HepG2 (cell line): ENCODE measurements around the gene TUT7. TPM values are rescaled to one million over a fixed set of nuclear protein-coding genes. Genes with fewer than 3 reads are reported as not detected.

ENCODE experiments used
- AHDC1 ChIP-seq: sonication (generic); formaldehyde crosslinking; IDR thresholded peaks from 2 replicates; pipeline ENCODE4 v1.5.1; 2020; ENCODE audit warnings: mild to moderate bottlenecking, missing genetic modification reagents, borderline replicate concordance
- GRHL1 ChIP-seq: sonication (generic); formaldehyde crosslinking; conservative IDR thresholded peaks from 2 replicates; pipeline ENCODE4 v1.8.0; 2022; ENCODE audit warnings: missing genetic modification reagents
- SRY ChIP-seq: sonication (generic); formaldehyde crosslinking; IDR thresholded peaks from 2 replicates; pipeline ENCODE4 v1.8.0; 2022; ENCODE audit warnings: mild to moderate bottlenecking, missing genetic modification reagents
- ZNF503 ChIP-seq: sonication (generic); formaldehyde crosslinking; IDR thresholded peaks from 2 replicates; pipeline ENCODE4 v1.4.0; 2020; ENCODE audit warnings: missing genetic modification reagents
- polyA plus RNA-seq, 8 experiments: library from polyadenylated mRNA; depleted of rRNA in 3 of 8; stranded (reverse) in 7 of 8; unstranded in 1 of 8; fragments of >200 nt; fragmentation: Illumina TruSeq in 4 of 8; extraction: Trizol in 4 of 8; gene quantifications; 2 replicates each; pipeline versions ENCODE4 v1.2.1 to v1.2.3, GENCODE V29; 2011 to 2016; ENCODE audit warnings: low read depth in 4 of 8, missing spikeins in 1 of 8, mixed read lengths in 1 of 8; ENCODE audit not compliant: insufficient read depth in 1 of 8
- total RNA-seq, 5 experiments: library from RNA; depleted of rRNA; stranded (reverse); fragments of >200 nt; fragmentation: Illumina TruSeq; extraction: Trizol; gene quantifications; 2 replicates each; pipeline ENCODE4 v1.2.3, GENCODE V29; 2016; ENCODE audit warnings: low read depth in 1 of 5
- TF ChIP-seq, protein P1 (sequence below): sonication (generic); formaldehyde crosslinking; IDR thresholded peaks from 2 replicates; pipeline ENCODE4 v1.4.0; 2020; ENCODE audit warnings: mild to moderate bottlenecking, missing genetic modification reagents

TUT7 gene
- total and polyA plus RNA-seq, 2 of the 13 experiments (the other 11 are each of a cell fraction or from before 2014, with no cell fraction given): 12.0 to 19.4 TPM

- TF ChIP-seq, protein P1, sequence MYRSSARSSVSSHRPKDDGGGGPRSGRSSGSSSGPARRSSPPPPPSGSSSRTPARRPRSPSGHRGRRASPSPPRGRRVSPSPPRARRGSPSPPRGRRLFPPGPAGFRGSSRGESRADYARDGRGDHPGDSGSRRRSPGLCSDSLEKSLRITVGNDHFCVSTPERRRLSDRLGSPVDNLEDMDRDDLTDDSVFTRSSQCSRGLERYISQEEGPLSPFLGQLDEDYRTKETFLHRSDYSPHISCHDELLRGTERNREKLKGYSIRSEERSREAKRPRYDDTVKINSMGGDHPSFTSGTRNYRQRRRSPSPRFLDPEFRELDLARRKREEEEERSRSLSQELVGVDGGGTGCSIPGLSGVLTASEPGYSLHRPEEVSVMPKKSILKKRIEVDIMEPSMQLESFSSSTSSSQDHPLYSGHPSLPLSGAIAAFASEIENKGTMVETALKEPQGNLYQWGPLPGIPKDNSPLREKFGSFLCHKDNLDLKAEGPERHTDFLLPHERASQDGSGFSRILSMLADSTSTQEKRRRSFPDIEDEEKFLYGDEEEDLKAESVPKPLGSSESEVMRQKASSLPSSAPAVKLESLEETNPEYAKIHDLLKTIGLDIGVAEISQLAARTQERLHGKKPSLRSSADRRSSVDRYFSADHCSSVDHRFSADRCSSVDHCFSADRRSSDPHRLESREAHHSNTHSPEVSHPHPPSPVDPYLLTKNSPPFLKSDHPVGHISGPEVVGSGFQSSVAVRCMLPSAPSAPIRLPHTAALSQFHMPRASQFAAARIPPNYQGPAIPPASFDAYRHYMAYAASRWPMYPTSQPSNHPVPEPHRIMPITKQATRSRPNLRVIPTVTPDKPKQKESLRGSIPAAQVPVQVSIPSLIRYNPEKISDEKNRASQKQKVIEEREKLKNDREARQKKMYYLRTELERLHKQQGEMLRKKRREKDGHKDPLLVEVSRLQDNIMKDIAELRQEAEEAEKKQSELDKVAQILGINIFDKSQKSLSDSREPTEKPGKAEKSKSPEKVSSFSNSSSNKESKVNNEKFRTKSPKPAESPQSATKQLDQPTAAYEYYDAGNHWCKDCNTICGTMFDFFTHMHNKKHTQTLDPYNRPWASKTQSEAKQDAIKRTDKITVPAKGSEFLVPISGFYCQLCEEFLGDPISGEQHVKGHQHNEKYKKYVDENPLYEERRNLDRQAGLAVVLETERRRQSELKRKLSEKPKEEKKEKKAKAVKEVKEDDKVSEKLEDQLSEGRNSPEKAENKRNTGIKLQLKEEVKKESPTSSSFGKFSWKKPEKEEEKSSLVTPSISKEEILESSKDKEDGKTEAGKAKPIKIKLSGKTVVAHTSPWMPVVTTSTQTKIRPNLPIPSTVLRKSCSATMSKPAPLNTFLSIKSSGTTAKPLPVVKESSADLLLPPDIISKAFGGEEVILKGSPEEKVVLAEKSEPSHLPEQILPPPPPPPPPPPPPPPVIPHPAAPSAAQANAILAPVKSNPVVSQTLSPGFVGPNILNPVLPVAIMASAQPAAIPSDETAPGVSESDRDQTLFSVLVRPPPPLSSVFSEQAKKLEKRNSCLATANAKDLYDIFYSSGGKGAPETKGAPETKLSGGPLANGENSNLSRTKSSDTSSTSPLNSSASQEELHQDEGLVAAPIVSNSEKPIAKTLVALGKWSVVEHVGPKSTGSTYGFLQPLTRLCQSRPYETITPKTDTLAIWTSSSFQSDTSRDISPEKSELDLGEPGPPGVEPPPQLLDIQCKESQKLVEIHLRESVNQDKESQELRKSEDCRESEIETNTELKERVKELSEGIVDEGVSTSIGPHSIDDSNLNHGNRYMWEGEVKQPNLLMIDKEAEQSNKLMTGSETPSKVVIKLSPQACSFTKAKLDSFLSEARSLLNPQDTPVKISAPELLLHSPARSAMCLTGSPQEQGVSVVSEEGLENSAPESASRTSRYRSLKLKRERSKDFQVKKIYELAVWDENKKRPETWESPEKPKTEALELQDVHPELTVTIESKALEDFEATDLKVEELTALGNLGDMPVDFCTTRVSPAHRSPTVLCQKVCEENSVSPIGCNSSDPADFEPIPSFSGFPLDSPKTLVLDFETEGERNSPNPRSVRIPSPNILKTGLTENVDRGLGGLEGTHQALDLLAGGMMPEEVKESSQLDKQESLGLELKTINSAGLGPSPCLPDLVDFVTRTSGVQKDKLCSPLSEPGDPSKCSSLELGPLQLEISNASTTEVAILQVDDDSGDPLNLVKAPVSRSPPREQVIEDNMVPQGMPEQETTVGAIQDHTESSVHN: no peak
- TF ChIP-seq ZNF503 (CRISPR knock-in tag) (peak; percentile 16), GRHL1 (CRISPR knock-in tag) (no peak), SRY (CRISPR knock-in tag) (peak; percentile 42; the same call in 1 of the 2 replicates), AHDC1 (CRISPR knock-in tag) (no peak)
Observed at GRCh38 chr9:86354011-86354817, at the start of gene TUT7 (continued).
